Adrenal gland (tissue), 12 donors: ENCODE results near the gene EFCAB12. TPM values are rescaled to one million over a fixed set of nuclear protein-coding genes. Genes with fewer than 3 reads are reported as not detected.
"Not testable (repeated sequence)": the region's sequence is repeated elsewhere in the genome, so short reads cannot be mapped to it uniquely, and the experiment has no call there.

ENCODE experiments used
- DNase-seq, 7 donors: peaks; one replicate each; pipeline ENCODE4 v3.0.0-alpha.2; 2019 to 2020
- H3K27ac ChIP-seq, 5 donors: fragments of 200-600 bp; sonication (generic) in 4 of 5; 1 replicate in 3 of 5; 2 replicates in 2 of 5; pipeline versions ENCODE4 v1.5.1 to v1.8.0; 2016 to 2020; ENCODE audit warnings: mild to moderate bottlenecking in 1 of 5
- H3K27me3 ChIP-seq: fragments of 200-600 bp; 2 replicates; pipeline ENCODE4 v1.8.0; 2021
- H3K36me3 ChIP-seq, 2 donors: fragments of 200-600 bp; replicated peaks in 1 of 2; 1 replicate in 1 of 2; 2 replicates in 1 of 2; pipeline versions ENCODE4 v1.5.1 to v1.8.0; 2018 to 2022
- H3K4me1 ChIP-seq, 2 donors: fragments of 200-600 bp; replicated peaks in 1 of 2; 1 replicate in 1 of 2; 2 replicates in 1 of 2; pipeline versions ENCODE4 v1.5.1 to v1.8.0; 2018 to 2021
- H3K4me3 ChIP-seq, 4 donors: fragments of 200-600 bp; sonication (generic) in 3 of 4; one replicate each; pipeline ENCODE4 v1.5.1; 2016 to 2018
- H3K9me3 ChIP-seq, 3 donors: fragments of 200-600 bp; sonication (generic) in 1 of 3; replicated peaks in 1 of 3; 1 replicate in 2 of 3; 2 replicates in 1 of 3; pipeline versions ENCODE4 v1.5.1 to v1.8.0; 2016 to 2021
- CTCF ChIP-seq, 6 experiments: fragments of 450-650 bp in 4 of 6; fragments of 200-600 bp in 2 of 6; sonication (generic) in 1 of 6; IDR thresholded peaks; 1 replicate in 5 of 6; 2 replicates in 1 of 6; pipeline versions ENCODE4 v1.5.1 to v1.8.0; 2016 to 2021; ENCODE audit warnings: antibody characterized with exemption in 6 of 6, mild to moderate bottlenecking in 2 of 6, moderate library complexity in 1 of 6
- POLR2A ChIP-seq, 2 donors: fragments of 450-650 bp; IDR thresholded peaks; one replicate each; pipeline ENCODE4 v1.6.1; 2017; ENCODE audit warnings: antibody characterized with exemption in 2 of 2, mild to moderate bottlenecking in 2 of 2, moderate library complexity in 1 of 2
- WGBS, 4 donors: extraction: QIAGEN DNeasy Blood & Tissue Kit in 2 of 4; methylation state at CpG; one replicate each; pipeline versions ENCODE4 v1.1.5 to v1.1.7; 2013 to 2017; 5-methylcytosine and 5-hydroxymethylcytosine counted together
- intact Hi-C, 2 donors: fragments of 100-400 bp; cut with DNase I; formaldehyde crosslinking; loops; one replicate each; pipeline versions ENCODE4 v1.14.1 to v1.15.0; 2022 to 2023
- polyA plus RNA-seq, 3 donors: library from polyadenylated mRNA; stranded (reverse); fragments of 200-250 nt in 2 of 3; fragments of 350-450 nt in 1 of 3; fragmentation: Illumina TruSeq in 1 of 3; extraction: RNeasy Lipid Tissue Mini Kit (QIAGEN cat#74804) in 1 of 3; gene quantifications; one replicate each; pipeline ENCODE4 v1.2.3, GENCODE V29; 2013 to 2014
- total RNA-seq, 9 donors: library from RNA; depleted of rRNA in 4 of 9; stranded (reverse); fragments of >200 nt in 4 of 9; fragments of 120-200 nt in 1 of 9; fragmentation: NEBNext Ultra II Directional in 1 of 9; extraction: Animal tissue kit (Norgen Biotek cat#: 25700) in 1 of 9; gene quantifications; one replicate each; pipeline versions ENCODE4 v1.1.0 to v1.2.4, GENCODE V29; 2013 to 2023
- donor health status: healthy with polysubstance abuse.
- donor health status: Bipolar disorder and iron deficiency.
- donor health status: DM: yes; HTN: yes; CAD: no.
- donor health status: DM: no; HTN: no; CAD: no.
- donor health status: DM: no; HTN: no; CAD: no.
- donor health status: DM: yes; HTN: yes; CAD: no.

Gene EFCAB12
- total and polyA plus RNA-seq, 12 donors, result 0.17 to 3.9 (median 0.41) TPM; not detected in 1

DNA sequence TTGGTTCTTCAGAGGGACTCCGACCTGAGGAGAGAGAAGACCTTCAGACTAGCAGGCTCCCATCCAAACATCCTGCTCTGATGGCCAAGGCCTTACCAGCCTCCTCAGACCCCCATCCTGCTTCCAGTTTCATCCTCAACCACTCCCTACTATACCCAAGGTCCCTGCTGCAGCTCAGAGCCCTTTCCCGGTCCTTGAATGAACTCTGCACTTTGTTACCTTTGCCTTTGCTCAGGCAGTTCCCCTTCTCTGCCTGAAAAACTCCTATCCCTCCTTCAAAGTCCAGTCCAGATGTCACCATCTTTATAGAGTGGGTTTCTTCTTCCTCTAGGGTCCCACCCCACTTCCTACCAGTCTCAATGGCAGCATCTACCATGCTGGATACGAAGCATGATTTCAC, 13.1 kb downstream of the EFCAB12 start:
- no peaks in the 10 kb centered on the region for H3K27me3 ChIP-seq
- H3K9me3 ChIP-seq, result no peaks in the 10 kb centered on the region
- no peak overlapping the region for H3K4me3 ChIP-seq
- 90 to 94% (median 92%) methylated on average over 3 of the region's 3 CpGs for WGBS, 4 donors
- peaks cover 8 to 18% of the 10 kb centered on the region in 2 donors for H3K4me1 ChIP-seq
- H3K36me3 ChIP-seq, result no peaks in the 10 kb centered on the region
- intact Hi-C loops, result no loop called here
- peak in 1 of 7 donors; percentile 11 for DNase-seq
- no peak overlapping the region for H3K27ac ChIP-seq
- TF ChIP-seq CTCF (IDR thresholded peaks at IDR 0.05), result no peak
- no peak for TF ChIP-seq POLR2A (IDR thresholded peaks at IDR 0.05)

DNA sequence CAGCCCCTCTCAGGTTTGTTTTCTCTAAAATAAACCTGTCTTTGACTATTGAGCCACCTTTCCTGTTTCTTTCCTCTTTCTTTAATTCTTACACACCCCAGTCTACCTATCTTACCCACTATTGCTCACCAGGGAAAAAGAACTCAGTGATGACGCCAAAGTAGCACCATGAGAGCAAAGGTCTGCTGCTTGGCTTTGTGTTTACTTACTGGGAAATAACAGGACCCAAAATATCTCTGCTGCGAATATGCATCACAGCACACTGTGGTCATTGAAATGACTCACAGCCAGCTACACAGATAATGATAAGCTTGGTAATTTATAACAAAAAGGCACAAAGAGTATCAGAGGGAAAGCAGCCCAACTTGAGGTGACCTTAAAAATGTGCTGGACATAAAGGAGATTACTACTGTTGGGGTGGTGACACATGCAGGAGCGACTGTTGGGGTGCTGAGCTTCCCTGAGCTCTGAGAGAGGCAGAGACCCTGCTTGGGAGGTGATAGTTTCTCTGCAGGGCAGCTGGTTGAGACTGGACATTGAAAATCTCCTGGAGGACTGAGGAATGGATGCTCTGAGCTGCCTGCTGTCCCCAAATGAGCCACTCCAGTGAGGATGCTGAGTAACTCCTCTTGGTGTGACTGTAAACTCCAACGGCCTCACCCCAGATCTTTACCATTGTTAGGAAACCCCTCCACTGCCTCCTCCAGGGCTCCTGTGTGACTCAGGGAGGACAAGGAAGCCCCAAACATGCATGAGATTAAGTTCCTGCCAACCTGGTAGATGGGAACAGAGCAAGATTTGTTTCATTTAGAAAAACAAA, 14.5 kb downstream of the EFCAB12 start:
- Histone ChIP-seq H3K27ac (peak overlapping the region in 4 of 5 donors; percentile 23 to 89 (median 80)), H3K4me1 (peaks cover 8 to 26% of the 10 kb centered on the region in 2 donors), H3K9me3 (no peaks in the 10 kb centered on the region), H3K27me3 (no peaks in the 10 kb centered on the region), H3K36me3 (no peaks in the 10 kb centered on the region), H3K4me3 (no peak overlapping the region)
- WGBS, 4 donors, result 32 to 43% (median 38%) methylated on average over 4 of the region's 4 CpGs
- intact Hi-C loops, result no loop called here
- peak in 6 of 7 donors; percentile 59 to 76 (median 69) for DNase-seq
- TF ChIP-seq CTCF (IDR thresholded peaks at IDR 0.05), result no peak
- peak in 1 of 2 donors; percentile 38 for TF ChIP-seq POLR2A (IDR thresholded peaks at IDR 0.05)

- H3K36me3 ChIP-seq, DNase-seq, H3K27me3 ChIP-seq, H3K9me3 ChIP-seq, intact Hi-C loops, H3K4me3 ChIP-seq: not testable (repeated sequence)
- Histone ChIP-seq H3K4me1 (peaks cover 8 to 26% of the 10 kb centered on the region in 2 donors), H3K27ac (peak overlapping the region in 4 of 5 donors; percentile 23 to 89 (median 80))
- WGBS, 4 donors, result 66 to 82% (median 67%) methylated on average over 2 to 3 of the region's 3 CpGs
Measured at GRCh38 chr3:129413238-129413637, 15.2 kb downstream of the EFCAB12 start.

- Histone ChIP-seq H3K27me3 (no peaks in the 10 kb centered on the region), H3K4me1 (peaks cover 8 to 26% of the 10 kb centered on the region in 2 donors), H3K27ac (peak overlapping the region in 3 of 5 donors; percentile 79 to 89 (median 81)), H3K4me3 (no peak overlapping the region), H3K9me3 (no peaks in the 10 kb centered on the region), H3K36me3 (no peaks in the 10 kb centered on the region)
- 74 to 80% (median 76%) methylated on average over 6 of the region's 6 CpGs for WGBS, 4 donors
- intact Hi-C loops, result no loop called here
- DNase-seq, result peak in 1 of 7 donors; percentile 7
- TF ChIP-seq POLR2A (IDR thresholded peaks at IDR 0.05), result no peak
- TF ChIP-seq CTCF (IDR thresholded peaks at IDR 0.05), result no peak
Measured at GRCh38 chr3:129412542-129413198, 15.8 kb downstream of the EFCAB12 start.
